Common myeloid progenitor, CD34-positive (primary cell): Measurements from ENCODE around the gene ELOVL6.

Source experiments
- CTCF ChIA-PET: fragments of 350-600 bp; sonication (Branson Sonifier 250); formaldehyde crosslinking; loops from one replicate; lab custom pipeline; 2021; ENCODE audit warnings: antibody characterized with exemption; lab: Charles Lee
- POLR2A ChIA-PET: fragments of 350-600 bp; sonication (Branson Sonifier 250); formaldehyde crosslinking; loops from one replicate; lab custom pipeline; 2021; ENCODE audit warnings: antibody characterized with exemption; lab: Charles Lee
- DNase-seq, 3 donors: peaks; one replicate each; pipeline versions ENCODE4 v3.0.0 to v3.0.0-alpha.2; 2013
- H3K27ac ChIP-seq, 2 experiments: 1 replicate in 1 of 2; 2 replicates in 1 of 2; pipeline ENCODE4 v1.7.0; 2013; ENCODE audit warnings: inconsistent platforms in 2 of 2, low read length in 2 of 2, mild to moderate bottlenecking in 2 of 2, low read depth in 1 of 2, moderate library complexity in 1 of 2; ENCODE audit not compliant: severe bottlenecking in 2 of 2, insufficient read depth in 1 of 2, poor library complexity in 1 of 2
- H3K27me3 ChIP-seq, 5 experiments: replicated peaks in 2 of 5; 1 replicate in 3 of 5; 2 replicates in 2 of 5; pipeline versions ENCODE4 v1.6.1 to v1.7.0; 2013; ENCODE audit warnings: low read length in 4 of 5, mild to moderate bottlenecking in 2 of 5, moderate library complexity in 2 of 5, inconsistent platforms in 1 of 5; ENCODE audit not compliant: insufficient read depth in 5 of 5, control insufficient read depth in 4 of 5
- H3K36me3 ChIP-seq, 4 experiments: 1 replicate in 2 of 4; 2 replicates in 2 of 4; pipeline versions ENCODE4 v1.6.1 to v1.7.0; 2013; ENCODE audit warnings: low read length in 3 of 4, control low read depth in 1 of 4, mild to moderate bottlenecking in 1 of 4; ENCODE audit not compliant: control insufficient read depth in 4 of 4, insufficient read depth in 4 of 4
- H3K4me1 ChIP-seq, 4 experiments: 1 replicate in 3 of 4; 2 replicates in 1 of 4; pipeline versions ENCODE4 v1.6.1 to v1.7.1; 2013; ENCODE audit warnings: low read length in 3 of 4, mild to moderate bottlenecking in 3 of 4, control low read depth in 1 of 4, inconsistent platforms in 1 of 4, moderate library complexity in 1 of 4; ENCODE audit not compliant: control insufficient read depth in 4 of 4, insufficient read depth in 4 of 4; ENCODE audit errors: control extremely low read depth in 1 of 4
- H3K4me3 ChIP-seq, 7 experiments: 1 replicate in 4 of 7; 2 replicates in 3 of 7; pipeline versions ENCODE4 v1.5.1 to v1.7.0; 2013; ENCODE audit warnings: mild to moderate bottlenecking in 7 of 7, low read length in 6 of 7, moderate library complexity in 6 of 7, inconsistent platforms in 2 of 7, low read depth in 2 of 7, control low read depth in 1 of 7; ENCODE audit not compliant: insufficient read depth in 4 of 7, control insufficient read depth in 1 of 7; ENCODE audit errors: extremely low read depth in 1 of 7
- H3K9me3 ChIP-seq, 5 experiments: 1 replicate in 4 of 5; 2 replicates in 1 of 5; pipeline versions ENCODE4 v1.6.1 to v1.7.1; 2013; ENCODE audit warnings: low read length in 4 of 5, mild to moderate bottlenecking in 2 of 5, inconsistent platforms in 1 of 5, low read depth in 1 of 5, moderate library complexity in 1 of 5; ENCODE audit not compliant: control insufficient read depth in 4 of 5, insufficient read depth in 2 of 5; ENCODE audit errors: control extremely low read depth in 1 of 5
- WGBS: methylation state at CpG from one replicate; pipeline ENCODE4 v1.1.5; 2013; ENCODE audit not compliant: insufficient coverage; 5-methylcytosine and 5-hydroxymethylcytosine counted together

Gene ELOVL6

DNA sequence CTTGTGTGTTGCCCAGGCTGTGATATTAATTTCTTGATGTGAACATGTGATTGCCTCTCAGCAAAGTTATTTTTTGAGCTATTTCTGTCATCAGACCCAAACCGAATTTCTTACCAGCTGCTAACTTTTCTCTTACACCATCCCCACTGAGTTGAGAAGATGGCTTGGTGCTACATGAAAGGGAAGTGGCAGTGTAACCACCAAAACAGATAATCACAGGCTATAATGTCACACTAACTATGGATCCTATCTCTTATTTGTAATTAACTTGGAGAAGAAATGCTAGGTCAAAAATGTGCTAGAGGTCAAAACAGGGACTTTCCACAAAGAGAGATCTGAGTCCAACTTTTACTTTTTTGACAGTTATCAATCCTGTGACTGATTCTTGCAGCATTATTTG lies 43.8 kb downstream of the ELOVL6 start:
- Histone ChIP-seq H3K27ac (no peak overlapping the region), H3K27me3 (no peaks in the 10 kb centered on the region), H3K36me3 (peaks cover 0 to 3% (median under 1%) of the 10 kb centered on the region in 4 experiments), H3K4me1 (peaks cover 0 to 12% (median 2%) of the 10 kb centered on the region in 4 experiments), H3K4me3 (no peak overlapping the region), H3K9me3 (no peaks in the 10 kb centered on the region)
- POLR2A ChIA-PET: no interaction called here
- peak in 1 of 3 donors; percentile 24 for DNase-seq
- WGBS: no CpG with 5 or more reads among the region's 1 CpG
- CTCF ChIA-PET: interaction anchor here (2.0 to 2.2 kb wide), 2 partner anchors 11 to 355 kb away, joined by 5 to 8 read pairs; no protein-coding TSS in a partner anchor

DNA sequence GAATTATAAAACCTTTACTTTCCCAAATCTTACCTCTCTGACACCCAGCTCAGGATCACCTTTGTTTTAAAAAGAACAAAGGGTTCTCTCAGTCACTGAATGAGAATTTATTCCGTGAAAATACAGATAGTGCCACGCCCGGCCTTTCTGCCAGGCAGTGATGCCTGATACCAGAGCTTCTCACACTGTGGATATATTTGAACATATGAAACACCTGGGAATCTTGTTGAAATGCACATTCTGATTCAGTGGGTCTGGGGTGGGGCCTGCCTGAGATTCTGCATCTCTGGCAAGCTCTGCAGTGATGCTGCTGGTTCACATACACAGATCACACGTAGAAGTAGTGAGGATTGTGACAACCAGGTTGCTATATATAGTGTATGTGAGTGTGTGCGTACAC lies 46.0 kb downstream of the ELOVL6 start:
- no peak overlapping the region for H3K27ac ChIP-seq
- WGBS: 100% methylated on average over 2 of the region's 5 CpGs
- CTCF ChIA-PET: interaction anchor here (2.2 kb wide), 1 partner anchor 357 kb away, joined by 5 read pairs; no protein-coding TSS in a partner anchor

DNA sequence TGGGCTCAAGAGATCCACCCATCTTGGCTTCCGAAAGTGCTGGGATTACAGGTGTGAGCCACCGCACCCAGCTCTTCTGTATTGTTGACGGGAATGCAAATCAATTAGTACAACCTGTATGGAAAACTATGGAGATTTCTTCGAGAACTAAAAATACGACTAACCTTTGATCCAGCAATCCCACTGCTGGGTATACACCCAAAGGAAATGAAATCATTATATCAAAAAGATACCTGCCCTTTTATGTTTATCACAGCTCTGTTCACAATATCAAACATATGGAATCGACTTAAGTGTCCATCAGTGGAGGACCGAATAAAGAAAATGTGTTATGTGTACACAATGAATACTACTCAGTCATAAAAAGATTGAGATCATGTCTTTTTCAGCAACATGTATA lies 49.3 kb downstream of the ELOVL6 start:
- 97% methylated on average over 3 of the region's 7 CpGs for WGBS
- H3K27ac ChIP-seq: no peak overlapping the region
- H3K4me1 ChIP-seq: no peaks in the 10 kb centered on the region
- CTCF ChIA-PET: interaction anchor here (1.0 kb wide), 1 partner anchor 20 kb away, joined by 3 read pairs; no protein-coding TSS in a partner anchor
- no peak overlapping the region for H3K4me3 ChIP-seq
- DNase-seq: no peak
- no peaks in the 10 kb centered on the region for H3K27me3 ChIP-seq
- POLR2A ChIA-PET: no interaction called here
- H3K36me3 ChIP-seq: peaks cover 0 to 3% (median 2%) of the 10 kb centered on the region in 4 experiments
- peaks cover 0 to 4% (median 0%) of the 10 kb centered on the region in 5 experiments for H3K9me3 ChIP-seq

More for the DNA sequence above, 46.0 kb downstream of the ELOVL6 start:
- peaks cover 0 to 3% (median 2%) of the 10 kb centered on the region in 4 experiments for H3K36me3 ChIP-seq
- peaks cover 0 to 12% (median 2%) of the 10 kb centered on the region in 4 experiments for H3K4me1 ChIP-seq
- DNase-seq: no peak
- POLR2A ChIA-PET: no interaction called here
- peaks cover 0 to 2% (median 0%) of the 10 kb centered on the region in 5 experiments for H3K9me3 ChIP-seq
- H3K4me3 ChIP-seq: no peak overlapping the region
- no peaks in the 10 kb centered on the region for H3K27me3 ChIP-seq

DNA sequence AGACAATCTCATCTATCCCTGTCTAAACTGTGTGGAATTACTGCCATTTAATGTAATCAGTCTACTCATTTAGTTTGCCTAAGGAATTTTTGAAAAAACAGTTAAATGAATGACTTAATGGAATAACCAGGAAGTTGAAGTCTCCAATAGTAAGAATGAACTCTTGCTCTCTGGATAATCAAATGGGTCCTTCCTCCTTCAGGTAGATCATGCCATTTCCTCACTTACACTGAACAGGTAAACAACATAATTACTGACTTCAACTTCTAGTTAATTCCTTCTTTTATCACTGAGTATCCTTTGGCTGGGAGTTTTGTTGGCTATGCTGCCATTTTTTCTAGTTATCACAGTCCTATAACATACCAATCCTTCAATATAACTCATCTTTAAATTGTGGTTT lies 56.0 kb downstream of the ELOVL6 start:
- Histone ChIP-seq H3K4me3 (no peak overlapping the region), H3K27ac (no peak overlapping the region), H3K27me3 (no peaks in the 10 kb centered on the region), H3K4me1 (peaks cover 8 to 23% (median 12%) of the 10 kb centered on the region in 4 experiments), H3K9me3 (peaks cover 0 to 4% (median 0%) of the 10 kb centered on the region in 5 experiments), H3K36me3 (peaks cover 0 to 4% (median 0%) of the 10 kb centered on the region in 4 experiments)
- CTCF ChIA-PET: interaction anchor here (2.3 kb wide), 1 partner anchor 11 kb away, joined by 8 read pairs; no protein-coding TSS in a partner anchor
- DNase-seq: no peak
- POLR2A ChIA-PET: no interaction called here

DNA sequence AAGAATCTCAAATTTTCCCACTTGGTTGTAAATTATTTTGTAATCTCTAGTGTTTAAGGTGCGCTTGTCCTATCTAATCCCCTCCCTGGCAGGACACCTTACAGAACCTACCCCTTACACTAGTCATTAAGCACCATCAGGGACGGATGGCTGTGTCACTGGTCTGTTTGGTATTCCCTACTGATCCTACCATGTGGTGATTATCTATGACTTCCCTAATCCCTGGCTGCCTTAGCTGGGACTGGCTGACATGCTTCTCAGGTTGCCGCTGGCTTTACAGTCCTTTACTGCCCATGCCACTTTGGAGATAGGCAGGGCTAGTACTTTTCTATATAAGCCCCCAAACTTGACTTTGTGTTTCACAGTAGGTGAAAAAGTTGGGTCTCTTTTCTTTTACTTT lies 58.6 kb downstream of the ELOVL6 start:
- DNase-seq: no peak
- H3K36me3 ChIP-seq: peaks cover 0 to 4% (median 1%) of the 10 kb centered on the region in 4 experiments
- no peaks in the 10 kb centered on the region for H3K9me3 ChIP-seq
- H3K27ac ChIP-seq: no peak overlapping the region
- 84% methylated on average over 2 of the region's 3 CpGs for WGBS
- ChIA-PET POLR2A (no interaction called here), CTCF (interaction anchor here (1.0 to 1.4 kb wide), 2 partner anchors 10 to 13 kb away, joined by 3 to 5 read pairs; no protein-coding TSS in a partner anchor)
- peak overlapping the region in 2 of 7 experiments; percentile 8 to 18 for H3K4me3 ChIP-seq
- H3K27me3 ChIP-seq: no peaks in the 10 kb centered on the region
- H3K4me1 ChIP-seq: peaks cover 8 to 23% (median 12%) of the 10 kb centered on the region in 4 experiments

DNA sequence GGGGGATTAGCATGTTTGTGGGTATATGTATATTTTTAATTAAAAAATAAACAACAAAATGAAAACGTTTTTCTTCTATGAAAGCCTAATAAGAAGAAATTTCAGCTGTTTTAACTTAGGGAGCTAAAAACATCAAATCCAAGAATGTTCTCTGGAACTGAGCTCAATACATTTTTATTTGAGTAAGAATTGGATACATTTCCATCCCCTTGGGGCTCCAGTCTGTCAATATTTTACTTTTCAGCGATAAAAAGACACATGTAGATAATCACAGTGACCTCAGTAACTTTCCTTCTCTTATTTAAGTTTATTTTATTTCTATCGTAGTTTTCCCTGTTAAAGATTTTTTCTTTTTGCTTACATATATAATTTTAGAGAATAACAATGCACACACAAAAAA lies 59.3 kb downstream of the ELOVL6 start:
- ChIA-PET POLR2A (no interaction called here), CTCF (interaction anchor here (1.0 to 1.4 kb wide), 3 partner anchors 10 to 22 kb away, joined by 3 to 5 read pairs (median 3); no protein-coding TSS in a partner anchor)
- Histone ChIP-seq H3K36me3 (peaks cover 0 to 6% (median 3%) of the 10 kb centered on the region in 4 experiments), H3K4me3 (no peak overlapping the region), H3K27me3 (no peaks in the 10 kb centered on the region), H3K4me1 (peaks cover 8 to 23% (median 12%) of the 10 kb centered on the region in 4 experiments), H3K27ac (no peak overlapping the region), H3K9me3 (no peaks in the 10 kb centered on the region)
- no peak for DNase-seq
- WGBS: no CpG with 5 or more reads among the region's 3 CpGs

DNA sequence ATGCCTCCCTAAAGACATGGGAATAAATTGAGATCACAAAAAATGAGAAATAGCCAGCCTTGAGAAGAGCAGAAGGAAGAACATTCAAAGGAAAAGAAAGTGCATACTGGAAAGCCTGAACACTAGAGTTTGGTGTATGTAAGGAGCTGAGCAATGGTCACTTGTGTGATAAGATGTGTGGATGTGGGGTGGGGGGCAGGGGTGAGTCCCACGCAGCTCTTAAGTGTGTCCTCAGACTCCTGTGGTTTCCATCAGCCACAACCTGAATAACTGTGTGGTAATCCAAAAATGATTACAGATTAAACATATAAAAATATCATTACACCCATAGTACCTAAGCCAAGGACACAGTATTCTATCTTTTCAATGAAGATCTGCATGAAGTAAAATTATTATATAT lies 59.9 kb downstream of the ELOVL6 start:
- DNase-seq: no peak
- ChIA-PET CTCF (interaction anchor here (1.3 to 1.4 kb wide), 2 partner anchors 9 to 23 kb away, joined by 3 to 5 read pairs; no protein-coding TSS in a partner anchor), POLR2A (interaction anchor here (0.6 kb wide), 1 partner anchor 1282 kb away, joined by 3 read pairs; no protein-coding TSS in a partner anchor)
- Histone ChIP-seq H3K4me1 (peaks cover 8 to 23% (median 12%) of the 10 kb centered on the region in 4 experiments), H3K4me3 (no peak overlapping the region), H3K27me3 (no peaks in the 10 kb centered on the region), H3K36me3 (peaks cover 0 to 6% (median 3%) of the 10 kb centered on the region in 4 experiments), H3K9me3 (no peaks in the 10 kb centered on the region), H3K27ac (no peak overlapping the region)
- WGBS: no CpG with 5 or more reads among the region's 1 CpG
